GM13977 (cell line): ENCODE data around the gene SREBF2.
"Not testable (repeated sequence)": the region's sequence is repeated elsewhere in the genome, so short reads cannot be mapped to it uniquely, and the experiment has no call there.

Experiments
- DNase-seq: peaks from one replicate; pipeline ENCODE4 v3.0.0; 2012; ENCODE audit warnings: low spot score
- in situ Hi-C: fragments of 300-500 bp; cut with MboI; formaldehyde crosslinking; loops from one replicate; pipeline ENCODE4 v1.12.0; 2022; ENCODE audit warnings: low sequenced_read_pairs, low pct_unique_long_range_greater_than_20kb, mixed read lengths, inconsistent platforms; ENCODE audit not compliant: unreplicated experiment
- TF ChIP-seq, protein P1 (sequence below): IDR thresholded peaks from 2 replicates; pipeline ENCODE4 v1.5.1; 2012; ENCODE audit warnings: mild to moderate bottlenecking, control low read depth; ENCODE audit not compliant: insufficient read depth; ENCODE audit errors: extremely low read depth, missing control alignments

The SREBF2 gene

DNA sequence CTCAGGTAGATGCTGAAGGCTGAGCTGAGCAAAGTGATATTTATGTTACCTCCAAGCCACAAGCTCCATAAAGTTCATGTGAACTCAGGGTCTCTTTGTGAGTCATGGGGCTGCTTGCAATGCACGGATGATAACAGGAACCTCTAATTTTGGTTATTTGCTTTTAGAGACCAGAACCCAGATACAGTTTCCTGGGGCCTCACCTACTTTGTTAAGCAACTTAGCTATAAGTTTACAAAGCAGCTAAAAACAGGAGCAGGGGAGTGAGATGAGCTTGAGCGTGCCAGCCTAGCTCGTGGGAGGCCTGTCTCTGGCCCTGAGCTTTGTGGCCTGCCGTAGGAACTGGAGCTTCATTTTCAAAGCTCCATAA is 29.2 kb downstream of the SREBF2 start:
- TF ChIP-seq, protein P1, sequence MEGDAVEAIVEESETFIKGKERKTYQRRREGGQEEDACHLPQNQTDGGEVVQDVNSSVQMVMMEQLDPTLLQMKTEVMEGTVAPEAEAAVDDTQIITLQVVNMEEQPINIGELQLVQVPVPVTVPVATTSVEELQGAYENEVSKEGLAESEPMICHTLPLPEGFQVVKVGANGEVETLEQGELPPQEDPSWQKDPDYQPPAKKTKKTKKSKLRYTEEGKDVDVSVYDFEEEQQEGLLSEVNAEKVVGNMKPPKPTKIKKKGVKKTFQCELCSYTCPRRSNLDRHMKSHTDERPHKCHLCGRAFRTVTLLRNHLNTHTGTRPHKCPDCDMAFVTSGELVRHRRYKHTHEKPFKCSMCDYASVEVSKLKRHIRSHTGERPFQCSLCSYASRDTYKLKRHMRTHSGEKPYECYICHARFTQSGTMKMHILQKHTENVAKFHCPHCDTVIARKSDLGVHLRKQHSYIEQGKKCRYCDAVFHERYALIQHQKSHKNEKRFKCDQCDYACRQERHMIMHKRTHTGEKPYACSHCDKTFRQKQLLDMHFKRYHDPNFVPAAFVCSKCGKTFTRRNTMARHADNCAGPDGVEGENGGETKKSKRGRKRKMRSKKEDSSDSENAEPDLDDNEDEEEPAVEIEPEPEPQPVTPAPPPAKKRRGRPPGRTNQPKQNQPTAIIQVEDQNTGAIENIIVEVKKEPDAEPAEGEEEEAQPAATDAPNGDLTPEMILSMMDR = no peak
- in situ Hi-C loops = no loop called here
- peak; percentile 70 for DNase-seq

DNA sequence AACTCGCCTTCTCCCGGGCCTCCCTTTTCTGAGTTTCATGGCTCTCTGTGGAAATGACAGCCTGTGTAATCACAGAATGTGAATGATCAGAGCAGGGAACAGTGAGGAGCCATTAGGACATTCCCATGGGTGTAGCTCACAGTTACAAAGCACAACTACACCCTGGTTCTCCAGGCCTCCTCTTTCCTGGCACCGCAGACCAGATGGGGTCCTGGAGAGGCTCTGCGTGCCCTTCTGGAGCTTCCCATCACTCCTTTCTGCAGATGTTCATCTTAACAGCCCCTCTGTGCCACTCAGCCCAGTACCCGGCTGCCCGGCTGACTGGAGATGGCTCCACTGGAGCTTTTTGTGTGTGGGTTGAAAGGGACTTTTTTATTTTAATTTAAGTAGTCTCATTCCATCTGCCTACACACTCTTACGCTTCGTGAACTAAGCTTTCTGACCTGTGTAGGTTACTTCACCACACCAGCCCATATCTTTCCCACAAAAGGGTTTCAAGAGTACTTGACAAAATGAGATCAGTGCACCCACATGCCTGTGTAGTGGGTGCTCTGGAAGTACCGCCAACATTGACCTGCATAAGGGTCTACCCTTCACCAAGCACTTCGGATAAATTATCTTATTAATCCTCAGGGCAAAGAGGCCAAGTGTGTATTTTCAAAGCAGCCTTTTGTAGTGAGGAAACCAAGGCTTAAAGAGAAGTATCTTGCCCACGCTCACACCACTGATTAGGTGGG is 29.8 kb downstream of the SREBF2 start:
- TF ChIP-seq, protein P1 = no peak
- in situ Hi-C loops = no loop called here
- DNase-seq = peak; percentile 67

DNA sequence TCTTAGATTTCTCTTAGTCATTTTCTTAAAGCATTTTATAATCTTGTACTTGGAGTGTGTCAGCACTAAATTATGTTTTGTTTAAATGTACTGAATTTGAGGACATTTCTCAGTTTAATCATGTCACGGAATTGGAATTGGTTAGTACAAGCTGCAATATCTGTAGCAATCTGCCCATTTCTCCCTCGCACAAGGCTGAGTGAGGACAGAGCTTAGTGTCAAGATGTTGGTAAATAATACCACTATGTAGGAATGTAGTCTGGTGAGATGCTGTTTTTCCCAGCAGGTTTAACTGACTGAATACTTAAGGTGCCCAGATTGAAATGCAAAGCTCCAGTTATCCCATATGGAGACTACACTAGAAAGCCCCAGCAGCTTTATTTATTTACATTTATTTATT is 30.6 kb downstream of the SREBF2 start:
- no peak for DNase-seq
- TF ChIP-seq, protein P1 = no peak
- in situ Hi-C loops = no loop called here

DNA sequence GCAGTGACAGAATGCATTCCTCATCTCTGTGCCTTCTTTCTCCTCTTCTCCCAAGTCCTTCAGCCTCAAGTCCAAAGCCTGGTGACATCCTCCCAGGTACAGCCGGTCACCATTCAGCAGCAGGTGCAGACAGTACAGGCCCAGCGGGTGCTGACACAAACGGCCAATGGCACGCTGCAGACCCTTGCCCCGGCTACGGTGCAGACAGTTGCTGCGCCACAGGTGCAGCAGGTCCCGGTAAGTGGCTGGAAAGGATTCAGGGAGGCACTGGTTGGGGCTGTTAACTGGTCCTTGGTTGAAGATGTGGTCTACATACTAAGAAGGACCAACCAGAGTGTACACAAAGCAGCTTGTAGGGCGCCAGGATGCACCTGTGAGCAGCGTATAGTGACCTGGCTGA is 35.7 kb downstream of the SREBF2 start:
- in situ Hi-C loops = no loop called here
- DNase-seq = no peak
- TF ChIP-seq, protein P1 = no peak

DNA sequence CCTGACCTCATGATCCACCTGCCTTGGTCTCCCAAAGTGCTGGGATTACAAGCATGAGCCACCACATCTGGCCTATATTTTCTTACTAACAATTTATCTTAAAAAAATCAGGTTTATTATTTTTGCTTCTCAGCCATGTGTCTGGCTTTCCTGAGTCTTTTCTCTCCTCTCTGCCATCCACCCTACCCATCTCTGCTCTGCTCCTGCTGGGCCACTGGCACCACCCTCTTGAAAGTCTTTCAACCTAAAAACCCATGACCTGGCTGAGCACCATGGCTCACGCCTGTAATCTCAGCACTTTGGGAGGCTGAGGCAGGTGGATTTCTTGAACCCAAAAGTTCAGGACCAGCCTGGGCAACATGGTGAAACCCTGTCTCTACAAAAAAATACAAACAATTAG is 37.2 kb downstream of the SREBF2 start:
- in situ Hi-C loops, DNase-seq: not testable (repeated sequence)

DNA sequence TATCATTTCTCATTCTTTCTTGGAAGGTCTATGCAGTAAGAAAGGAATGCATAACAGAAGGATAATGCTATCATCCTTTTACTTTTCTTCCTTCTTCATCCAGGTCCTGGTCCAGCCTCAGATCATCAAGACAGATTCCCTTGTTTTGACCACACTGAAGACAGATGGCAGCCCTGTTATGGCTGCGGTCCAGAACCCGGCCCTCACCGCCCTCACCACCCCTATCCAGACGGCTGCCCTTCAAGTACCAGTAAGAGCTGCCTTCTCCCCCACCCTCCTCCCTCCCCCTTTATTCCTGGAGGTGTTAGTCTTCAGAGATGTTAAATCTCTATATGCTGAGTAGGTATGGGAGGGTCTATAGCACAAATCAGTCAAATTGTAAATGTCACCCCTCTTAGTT is 37.9 kb downstream of the SREBF2 start:
- in situ Hi-C loops = no loop called here
- TF ChIP-seq, protein P1 = no peak
- DNase-seq = no peak

DNA sequence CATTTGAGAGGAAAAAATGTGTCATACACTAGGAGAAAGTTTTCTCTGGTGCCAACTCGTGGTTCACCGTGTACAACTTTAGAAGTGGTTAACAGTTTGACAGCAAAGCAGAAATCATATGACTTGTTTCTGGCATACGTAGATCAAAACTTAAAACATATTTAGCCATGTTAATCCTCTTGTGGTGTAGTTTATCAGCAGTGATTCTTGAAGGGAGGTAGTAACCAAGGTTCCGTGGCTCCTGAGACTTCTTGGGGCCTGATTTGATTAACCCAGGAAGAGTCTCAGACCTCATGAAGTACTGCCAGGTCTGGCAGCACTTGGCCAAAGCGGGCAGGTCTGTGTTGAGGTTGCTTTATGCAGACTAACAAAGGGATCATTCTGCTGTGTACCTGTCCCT is 40.5 kb downstream of the SREBF2 start:
- DNase-seq = no peak
- in situ Hi-C loops = no loop called here

More for the DNA sequence above, 40.5 kb downstream of the SREBF2 start:
- TF ChIP-seq, protein P1 = no peak
